Endothelial cell of umbilical vein (primary cell): ENCODE results near the gene C1orf159.

Source experiments
- EZH2 ChIP-seq: IDR thresholded peaks from 2 replicates; pipeline ENCODE4 v1.6.1; 2012; ENCODE audit warnings: borderline replicate concordance, low read depth, mild to moderate bottlenecking, moderate library complexity, low read length, inconsistent platforms; ENCODE audit not compliant: severe bottlenecking
- JUN ChIP-seq: IDR thresholded peaks from 2 replicates; pipeline ENCODE4 v1.6.1; 2011; ENCODE audit warnings: borderline replicate concordance, low read depth; ENCODE audit not compliant: insufficient read length, insufficient read depth
- MYC ChIP-seq: IDR thresholded peaks from one replicate; pipeline ENCODE4 v1.6.1; 2011; ENCODE audit warnings: mild to moderate bottlenecking, low read depth, low read length
- POLR2A ChIP-seq: IDR thresholded peaks from 2 replicates; pipeline ENCODE4 v1.6.1; 2012; ENCODE audit warnings: low read depth, mild to moderate bottlenecking, control low read depth, low read length
- POLR2AphosphoS5 ChIP-seq: IDR thresholded peaks from 2 replicates; pipeline ENCODE4 v1.6.1; 2012; ENCODE audit warnings: low read depth, mild to moderate bottlenecking, control low read depth, low read length, moderate library complexity; ENCODE audit not compliant: insufficient read depth
- TF ChIP-seq, protein P1 (sequence below), 2 donors: IDR thresholded peaks; 1 replicate in 1 of 2; 2 replicates in 1 of 2; pipeline ENCODE4 v1.5.1; 2011; ENCODE audit warnings: low read length in 2 of 2, mild to moderate bottlenecking in 2 of 2, moderate library complexity in 2 of 2, control low read depth in 1 of 2, inconsistent platforms in 1 of 2, low read depth in 1 of 2; ENCODE audit not compliant: insufficient read depth in 1 of 2; ENCODE audit errors: extremely low read depth in 1 of 2

DNA sequence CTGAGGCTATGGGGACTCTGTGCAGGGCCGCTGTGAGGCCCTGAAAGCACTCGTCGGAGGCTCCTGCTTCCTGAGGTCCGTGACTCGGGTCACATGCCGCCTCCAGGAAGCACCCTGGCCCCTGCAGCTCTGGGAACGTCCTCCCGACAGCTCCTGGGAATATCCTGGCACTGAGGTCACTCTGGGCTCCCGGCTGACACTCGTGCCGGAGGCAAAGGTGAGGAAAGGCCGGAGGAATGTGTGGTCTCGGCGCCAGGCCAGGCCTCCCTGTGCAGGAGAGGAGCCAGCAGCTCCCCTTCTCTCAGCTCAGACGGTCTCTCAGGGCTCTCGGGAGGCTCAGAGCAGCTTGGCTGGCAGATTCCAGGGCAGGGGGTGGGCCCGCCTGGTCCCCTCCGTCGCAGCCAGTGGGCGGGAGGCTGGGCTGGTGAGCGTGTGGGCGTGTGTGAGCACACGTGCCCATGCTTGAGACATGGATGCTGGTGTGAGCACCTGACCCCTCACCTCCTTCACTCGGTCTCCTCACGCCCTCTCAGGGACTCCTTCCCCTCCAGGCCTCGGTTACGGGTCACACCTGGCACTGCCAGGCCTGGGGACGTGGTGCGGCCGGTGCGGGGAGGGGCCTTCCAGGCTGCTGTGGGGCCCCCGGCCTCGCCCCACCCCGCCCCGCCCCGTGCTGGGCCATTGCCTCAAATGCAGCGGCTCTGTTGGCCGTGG lies 36.3 kb downstream of the C1orf159 start:
- TF ChIP-seq POLR2AphosphoS5 (no peak), POLR2A (no peak), EZH2 (no peak), MYC (no peak), JUN (no peak)
- TF ChIP-seq, protein P1, sequence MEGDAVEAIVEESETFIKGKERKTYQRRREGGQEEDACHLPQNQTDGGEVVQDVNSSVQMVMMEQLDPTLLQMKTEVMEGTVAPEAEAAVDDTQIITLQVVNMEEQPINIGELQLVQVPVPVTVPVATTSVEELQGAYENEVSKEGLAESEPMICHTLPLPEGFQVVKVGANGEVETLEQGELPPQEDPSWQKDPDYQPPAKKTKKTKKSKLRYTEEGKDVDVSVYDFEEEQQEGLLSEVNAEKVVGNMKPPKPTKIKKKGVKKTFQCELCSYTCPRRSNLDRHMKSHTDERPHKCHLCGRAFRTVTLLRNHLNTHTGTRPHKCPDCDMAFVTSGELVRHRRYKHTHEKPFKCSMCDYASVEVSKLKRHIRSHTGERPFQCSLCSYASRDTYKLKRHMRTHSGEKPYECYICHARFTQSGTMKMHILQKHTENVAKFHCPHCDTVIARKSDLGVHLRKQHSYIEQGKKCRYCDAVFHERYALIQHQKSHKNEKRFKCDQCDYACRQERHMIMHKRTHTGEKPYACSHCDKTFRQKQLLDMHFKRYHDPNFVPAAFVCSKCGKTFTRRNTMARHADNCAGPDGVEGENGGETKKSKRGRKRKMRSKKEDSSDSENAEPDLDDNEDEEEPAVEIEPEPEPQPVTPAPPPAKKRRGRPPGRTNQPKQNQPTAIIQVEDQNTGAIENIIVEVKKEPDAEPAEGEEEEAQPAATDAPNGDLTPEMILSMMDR (IDR thresholded peaks at IDR 0.05; ENCODE audit: extremely low read depth in 1 of 2, insufficient read depth in 1 of 2, low read depth in 1 of 2, low read length in 2 of 2) = no peak
